ENCODE measurements around the gene ITGB5. TPM values are rescaled to one million over a fixed set of nuclear protein-coding genes. Genes with fewer than 3 reads are reported as not detected.

Gene ITGB5
- total and polyA plus RNA-seq, 2 donors (not counting 1 experiment from before 2014, with no cell fraction given): 0.15 to 0.54 TPM

- Histone ChIP-seq H3K36me3 (replicated peaks in 1 of 2; ENCODE audit: control extremely low read depth in 1 of 2, control insufficient read depth in 1 of 2, extremely low read depth in 1 of 2, insufficient read depth in 2 of 2, low read length in 1 of 2) (no peaks in the 10 kb centered on the region), H3K4me1 (ENCODE audit: control insufficient read depth in 2 of 2, insufficient read depth in 2 of 2, low read length in 2 of 2) (peaks cover 0 to 4% of the 10 kb centered on the region in 2 donors), H3K27ac (ENCODE audit: low read length in 2 of 2) (no peak overlapping the region), H4K20me1 (ENCODE audit: control insufficient read depth, insufficient read depth, low read length, poor library complexity, severe bottlenecking) (no peaks in the 10 kb centered on the region), H3K27me3 (replicated peaks in 1 of 4; ENCODE audit: control extremely low read depth in 1 of 4, control insufficient read depth in 3 of 4, insufficient read depth in 4 of 4, low read length in 3 of 4) (no peaks in the 10 kb centered on the region), H3K9me3 (ENCODE audit: control extremely low read depth in 1 of 3, control insufficient read depth in 2 of 3, insufficient read depth in 1 of 3, low read length in 2 of 3) (no peaks in the 10 kb centered on the region), H3K79me2 (ENCODE audit: control insufficient read depth, insufficient read depth, low read length) (no peaks in the 10 kb centered on the region), H3K4me3 (ENCODE audit: control extremely low read depth in 1 of 5, extremely low read depth in 1 of 5, insufficient read depth in 1 of 5, low read depth in 2 of 5, low read length in 4 of 5) (no peak overlapping the region), H2AFZ (ENCODE audit: insufficient read depth, low read depth, low read length, poor library complexity, severe bottlenecking) (no peak overlapping the region), H3K4me2 (replicated peaks; ENCODE audit: low read depth, low read length, poor library complexity, severe bottlenecking) (no peak overlapping the region), H3K9ac (ENCODE audit: low read length) (no peak overlapping the region)
- Mint-ChIP-seq H3K27ac (no peak overlapping the region), H3K4me3 (no peak overlapping the region), H3K4me1 (peaks cover 4% of the 10 kb centered on the region), H3K9me3 (ENCODE audit: insufficient read depth) (no peaks in the 10 kb centered on the region), H3K27me3 (peaks cover 9% of the 10 kb centered on the region)
- intact Hi-C loops (cut with micrococcal nuclease): no loop called here
- no peak for ATAC-seq (ENCODE audit: low read depth)
- POLR2A ChIA-PET: no interaction called here
- WGBS (ENCODE audit: insufficient coverage): 92% methylated on average over 4 of the region's 4 CpGs
- CTCF ChIA-PET: interaction anchor here (1.0 to 5.4 kb wide), 5 partner anchors 86 to 823 kb away, joined by 3 to 63 read pairs (median 7); no protein-coding TSS in a partner anchor
- DNase-seq: no peak
- TF ChIP-seq, protein P1, sequence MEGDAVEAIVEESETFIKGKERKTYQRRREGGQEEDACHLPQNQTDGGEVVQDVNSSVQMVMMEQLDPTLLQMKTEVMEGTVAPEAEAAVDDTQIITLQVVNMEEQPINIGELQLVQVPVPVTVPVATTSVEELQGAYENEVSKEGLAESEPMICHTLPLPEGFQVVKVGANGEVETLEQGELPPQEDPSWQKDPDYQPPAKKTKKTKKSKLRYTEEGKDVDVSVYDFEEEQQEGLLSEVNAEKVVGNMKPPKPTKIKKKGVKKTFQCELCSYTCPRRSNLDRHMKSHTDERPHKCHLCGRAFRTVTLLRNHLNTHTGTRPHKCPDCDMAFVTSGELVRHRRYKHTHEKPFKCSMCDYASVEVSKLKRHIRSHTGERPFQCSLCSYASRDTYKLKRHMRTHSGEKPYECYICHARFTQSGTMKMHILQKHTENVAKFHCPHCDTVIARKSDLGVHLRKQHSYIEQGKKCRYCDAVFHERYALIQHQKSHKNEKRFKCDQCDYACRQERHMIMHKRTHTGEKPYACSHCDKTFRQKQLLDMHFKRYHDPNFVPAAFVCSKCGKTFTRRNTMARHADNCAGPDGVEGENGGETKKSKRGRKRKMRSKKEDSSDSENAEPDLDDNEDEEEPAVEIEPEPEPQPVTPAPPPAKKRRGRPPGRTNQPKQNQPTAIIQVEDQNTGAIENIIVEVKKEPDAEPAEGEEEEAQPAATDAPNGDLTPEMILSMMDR (IDR thresholded peaks at IDR 0.05): no peak
- no peak for TF ChIP-seq EZH2 (IDR thresholded peaks at IDR 0.05; ENCODE audit: borderline replicate concordance, insufficient read depth, low read depth, low read length, poor library complexity, severe bottlenecking)
These were observed 124.5 kb downstream of the ITGB5 start for GRCh38 chr3:124762661-124763011.

GRCh38 chr3:124761935-124762660 is 125.1 kb downstream of the ITGB5 start:
- Histone ChIP-seq H3K4me2 (replicated peaks; ENCODE audit: low read depth, low read length, poor library complexity, severe bottlenecking) (no peak overlapping the region), H3K27me3 (replicated peaks in 1 of 4; ENCODE audit: control extremely low read depth in 1 of 4, control insufficient read depth in 3 of 4, insufficient read depth in 4 of 4, low read length in 3 of 4) (no peaks in the 10 kb centered on the region), H3K4me3 (ENCODE audit: control extremely low read depth in 1 of 5, extremely low read depth in 1 of 5, insufficient read depth in 1 of 5, low read depth in 2 of 5, low read length in 4 of 5) (no peak overlapping the region), H3K27ac (ENCODE audit: low read length in 2 of 2) (no peak overlapping the region), H2AFZ (ENCODE audit: insufficient read depth, low read depth, low read length, poor library complexity, severe bottlenecking) (peak overlapping the region; percentile 70), H3K9ac (ENCODE audit: low read length) (no peak overlapping the region), H3K9me3 (ENCODE audit: control extremely low read depth in 1 of 3, control insufficient read depth in 2 of 3, insufficient read depth in 1 of 3, low read length in 2 of 3) (no peaks in the 10 kb centered on the region), H3K79me2 (ENCODE audit: control insufficient read depth, insufficient read depth, low read length) (no peaks in the 10 kb centered on the region), H4K20me1 (ENCODE audit: control insufficient read depth, insufficient read depth, low read length, poor library complexity, severe bottlenecking) (no peaks in the 10 kb centered on the region), H3K4me1 (ENCODE audit: control insufficient read depth in 2 of 2, insufficient read depth in 2 of 2, low read length in 2 of 2) (peaks cover 0 to 4% of the 10 kb centered on the region in 2 donors), H3K36me3 (replicated peaks in 1 of 2; ENCODE audit: control extremely low read depth in 1 of 2, control insufficient read depth in 1 of 2, extremely low read depth in 1 of 2, insufficient read depth in 2 of 2, low read length in 1 of 2) (no peaks in the 10 kb centered on the region)
- ChIA-PET CTCF (interaction anchor here (0.6 to 5.4 kb wide), 8 partner anchors 18 to 828 kb away, joined by 3 to 63 read pairs (median 9); no protein-coding TSS in a partner anchor), POLR2A (no interaction called here)
- Mint-ChIP-seq H3K27me3 (peaks cover 9% of the 10 kb centered on the region), H3K9me3 (ENCODE audit: insufficient read depth) (no peaks in the 10 kb centered on the region), H3K27ac (no peak overlapping the region), H3K4me1 (peaks cover 4% of the 10 kb centered on the region), H3K4me3 (no peak overlapping the region)
- ATAC-seq (ENCODE audit: low read depth) (no peak), DNase-seq (no peak)
- intact Hi-C loops (cut with micrococcal nuclease): no loop called here
- 90% methylated on average over 3 of the region's 6 CpGs for WGBS (ENCODE audit: insufficient coverage)
- TF ChIP-seq EZH2 (IDR thresholded peaks at IDR 0.05; ENCODE audit: borderline replicate concordance, insufficient read depth, low read depth, low read length, poor library complexity, severe bottlenecking): no peak
- TF ChIP-seq, protein P1 (IDR thresholded peaks at IDR 0.05): no peak
